Body of pancreas (tissue), 4 donors: ENCODE data around the gene RAB7A. TPM values are rescaled to one million over a fixed set of nuclear protein-coding genes. Genes with fewer than 3 reads are reported as not detected.
"Not testable (repeated sequence)": the region's sequence is repeated elsewhere in the genome, so short reads cannot be mapped to it uniquely, and the experiment has no call there.

Experiments used
- ATAC-seq: fragments of 150-250 bp; one replicate; pipeline ENCODE4 v1.9.1; 2016
- DNase-seq, 4 donors: peaks; one replicate each; pipeline ENCODE4 v3.0.0-alpha.2; 2019
- H3K27ac ChIP-seq, 4 donors: fragments of 200-600 bp; sonication (generic); 1 replicate in 3 of 4; 2 replicates in 1 of 4; pipeline versions ENCODE4 v1.5.1 to v1.6.1; 2016 to 2019; ENCODE audit warnings: mild to moderate bottlenecking in 1 of 4, mixed read lengths in 1 of 4, moderate library complexity in 1 of 4
- H3K27me3 ChIP-seq, 2 donors: fragments of 200-600 bp; sonication (generic); one replicate each; pipeline ENCODE4 v1.6.0; 2016; ENCODE audit warnings: mild to moderate bottlenecking in 1 of 2
- H3K36me3 ChIP-seq, 2 donors: fragments of 200-600 bp; sonication (generic); replicated peaks in 1 of 2; 2 replicates each; pipeline ENCODE4 v1.5.1; 2016; ENCODE audit warnings: low read depth in 2 of 2; ENCODE audit not compliant: insufficient read depth in 1 of 2
- H3K4me1 ChIP-seq: fragments of 200-600 bp; sonication (generic); one replicate; pipeline ENCODE4 v1.6.0; 2016
- H3K4me3 ChIP-seq, 2 donors: fragments of 200-600 bp; sonication (generic); 1 replicate in 1 of 2; 2 replicates in 1 of 2; pipeline ENCODE4 v1.5.1; 2016 to 2019
- H3K9me3 ChIP-seq, 3 donors: fragments of 200-600 bp; sonication (generic); 1 replicate in 2 of 3; 2 replicates in 1 of 3; pipeline ENCODE4 v1.5.1; 2016
- POLR2A ChIP-seq, 3 donors: fragments of 450-650 bp; IDR thresholded peaks; one replicate each; pipeline ENCODE4 v1.6.1; 2016; ENCODE audit warnings: antibody characterized with exemption in 3 of 3, mild to moderate bottlenecking in 2 of 3
- whole genome bisulfite sequencing, 2 donors: methylation state at CpG; one replicate each; pipeline ENCODE4 v1.1.5; 2017; 5-methylcytosine and 5-hydroxymethylcytosine counted together
- intact Hi-C: fragments of 100-400 bp; cut with DNase I; formaldehyde crosslinking; loops from one replicate; pipeline ENCODE4 v1.15.1; 2023
- total RNA-seq, 2 donors: library from RNA; depleted of rRNA; stranded (reverse); fragments of >200 nt; gene quantifications; one replicate each; pipeline ENCODE4 v1.1.0, GENCODE V29; 2016
- TF ChIP-seq, protein P1 (sequence below), 7 experiments: fragments of 450-650 bp in 4 of 7; fragments of 200-600 bp in 3 of 7; sonication (generic) in 3 of 7; IDR thresholded peaks; one replicate each; pipeline ENCODE4 v1.5.1; 2016 to 2019; ENCODE audit warnings: antibody characterized with exemption in 7 of 7

RAB7A gene
- total RNA-seq, 2 donors from 2014 or later: 45.7 to 64.9 TPM

DNA sequence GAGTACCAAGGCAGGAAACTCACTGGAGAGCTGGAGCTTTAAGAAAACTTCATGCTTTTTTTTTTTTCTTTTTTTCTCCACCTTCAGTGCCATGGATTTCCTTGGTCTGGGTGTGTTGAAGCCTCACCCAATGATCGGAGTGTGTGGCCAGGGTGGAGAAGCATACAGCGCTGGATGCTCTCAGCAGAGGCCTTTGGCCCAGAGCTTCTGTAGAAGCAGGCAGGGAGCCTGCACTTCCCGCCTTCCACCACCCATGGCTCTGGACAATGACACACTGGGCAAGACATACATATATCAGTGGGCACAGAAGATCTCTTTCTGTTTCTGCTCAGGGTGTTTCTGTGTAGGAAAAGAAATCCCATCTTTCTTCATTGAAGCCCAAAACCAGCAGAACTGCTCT is 97.6 kb downstream of the RAB7A start:
- Histone ChIP-seq H3K27me3 (no peaks in the 10 kb centered on the region), H3K36me3 (no peaks in the 10 kb centered on the region), H3K9me3 (no peaks in the 10 kb centered on the region), H3K4me3 (no peak overlapping the region), H3K4me1 (no peaks in the 10 kb centered on the region), H3K27ac (no peak overlapping the region)
- TF ChIP-seq, protein P1, sequence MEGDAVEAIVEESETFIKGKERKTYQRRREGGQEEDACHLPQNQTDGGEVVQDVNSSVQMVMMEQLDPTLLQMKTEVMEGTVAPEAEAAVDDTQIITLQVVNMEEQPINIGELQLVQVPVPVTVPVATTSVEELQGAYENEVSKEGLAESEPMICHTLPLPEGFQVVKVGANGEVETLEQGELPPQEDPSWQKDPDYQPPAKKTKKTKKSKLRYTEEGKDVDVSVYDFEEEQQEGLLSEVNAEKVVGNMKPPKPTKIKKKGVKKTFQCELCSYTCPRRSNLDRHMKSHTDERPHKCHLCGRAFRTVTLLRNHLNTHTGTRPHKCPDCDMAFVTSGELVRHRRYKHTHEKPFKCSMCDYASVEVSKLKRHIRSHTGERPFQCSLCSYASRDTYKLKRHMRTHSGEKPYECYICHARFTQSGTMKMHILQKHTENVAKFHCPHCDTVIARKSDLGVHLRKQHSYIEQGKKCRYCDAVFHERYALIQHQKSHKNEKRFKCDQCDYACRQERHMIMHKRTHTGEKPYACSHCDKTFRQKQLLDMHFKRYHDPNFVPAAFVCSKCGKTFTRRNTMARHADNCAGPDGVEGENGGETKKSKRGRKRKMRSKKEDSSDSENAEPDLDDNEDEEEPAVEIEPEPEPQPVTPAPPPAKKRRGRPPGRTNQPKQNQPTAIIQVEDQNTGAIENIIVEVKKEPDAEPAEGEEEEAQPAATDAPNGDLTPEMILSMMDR (IDR thresholded peaks at IDR 0.05): no peak
- TF ChIP-seq POLR2A (IDR thresholded peaks at IDR 0.05): no peak
- ATAC-seq (no peak), DNase-seq (no peak)
- 48 to 80% methylated on average over 3 of the region's 3 CpGs for WGBS, 2 donors
- intact Hi-C loops: no loop called here

DNA sequence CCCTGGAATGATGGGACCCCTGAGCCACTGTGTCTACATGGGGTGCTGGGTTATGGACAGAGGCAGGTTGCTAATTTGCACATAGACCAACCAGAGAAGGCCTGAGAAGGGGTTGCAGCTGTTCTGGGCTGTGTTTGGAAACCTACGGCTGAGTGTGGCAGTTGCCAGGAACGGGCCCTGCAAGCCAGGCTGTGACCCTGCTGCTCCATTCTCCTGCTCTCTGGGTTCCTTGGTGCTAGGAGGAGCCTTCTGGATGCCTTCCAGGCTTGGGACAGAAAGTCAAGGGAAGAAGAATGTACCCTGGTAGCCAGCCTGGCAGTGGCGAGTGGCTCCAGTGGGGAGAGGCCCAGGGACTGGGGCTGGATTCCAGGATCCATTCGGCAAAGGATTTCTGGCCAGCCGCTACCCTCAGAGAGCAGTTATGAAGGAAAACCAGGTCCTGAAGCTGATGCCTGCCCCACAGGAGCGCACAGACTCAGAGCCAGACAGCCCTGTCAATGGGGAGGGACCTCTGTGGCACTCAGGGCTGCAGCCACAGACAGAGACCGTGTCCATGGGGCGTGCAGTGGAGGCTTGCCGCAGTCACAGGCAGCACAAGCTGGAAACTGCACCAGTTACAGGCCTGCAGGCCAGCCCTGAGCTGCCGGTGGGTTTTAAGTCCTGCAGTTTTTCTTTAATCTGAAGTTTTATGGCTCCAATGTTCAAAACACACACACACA is 98.3 kb downstream of the RAB7A start:
- H3K9me3 ChIP-seq: no peaks in the 10 kb centered on the region
- no peak overlapping the region for H3K27ac ChIP-seq
- no peak for ATAC-seq
- no peak overlapping the region for H3K4me3 ChIP-seq
- TF ChIP-seq, protein P1 (IDR thresholded peaks at IDR 0.05): no peak
- no peak for TF ChIP-seq POLR2A (IDR thresholded peaks at IDR 0.05)
- H3K27me3 ChIP-seq: no peaks in the 10 kb centered on the region
- intact Hi-C loops: no loop called here
- DNase-seq: no peak
- H3K36me3 ChIP-seq: no peaks in the 10 kb centered on the region
- 93 to 96% methylated on average over 9 to 10 of the region's 10 CpGs for WGBS, 2 donors
- no peaks in the 10 kb centered on the region for H3K4me1 ChIP-seq

DNA sequence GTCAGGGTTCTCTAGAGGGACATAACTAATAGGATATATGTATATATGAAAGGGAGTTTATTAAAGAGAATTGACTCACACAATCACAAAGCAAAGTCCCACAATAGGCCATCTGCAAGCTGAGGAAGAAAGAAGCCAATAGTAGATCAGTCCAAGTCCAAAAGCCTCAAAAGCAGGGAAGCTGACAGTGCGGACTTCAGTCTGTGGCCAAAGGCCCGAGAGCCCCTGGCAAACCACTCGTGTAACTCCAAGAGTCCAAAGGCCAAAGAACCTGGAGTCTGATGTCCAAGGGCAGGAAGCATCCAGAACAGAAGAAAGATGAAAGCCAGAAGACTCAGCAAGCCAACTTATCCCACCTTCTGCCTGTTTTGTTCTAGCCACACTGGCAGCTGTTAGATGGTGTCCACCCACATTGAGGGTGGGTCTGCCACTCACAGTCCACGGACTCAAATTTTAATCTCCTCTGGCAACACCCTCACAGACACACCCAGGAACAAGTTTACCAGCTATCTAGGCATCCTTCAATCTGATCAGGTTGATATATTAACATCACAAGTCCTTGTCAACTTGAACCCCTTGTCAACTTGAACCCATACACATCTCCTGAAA is 99.2 kb downstream of the RAB7A start:
- Histone ChIP-seq H3K27ac (no peak overlapping the region), H3K9me3 (no peaks in the 10 kb centered on the region), H3K36me3 (no peaks in the 10 kb centered on the region), H3K4me1 (no peaks in the 10 kb centered on the region), H3K27me3 (no peaks in the 10 kb centered on the region), H3K4me3 (no peak overlapping the region)
- 85 to 92% methylated on average over 4 of the region's 4 CpGs for WGBS, 2 donors
- no peak for ATAC-seq
- no peak for DNase-seq
- intact Hi-C loops: no loop called here
- TF ChIP-seq, protein P1 (IDR thresholded peaks at IDR 0.05): no peak
- no peak for TF ChIP-seq POLR2A (IDR thresholded peaks at IDR 0.05)

DNA sequence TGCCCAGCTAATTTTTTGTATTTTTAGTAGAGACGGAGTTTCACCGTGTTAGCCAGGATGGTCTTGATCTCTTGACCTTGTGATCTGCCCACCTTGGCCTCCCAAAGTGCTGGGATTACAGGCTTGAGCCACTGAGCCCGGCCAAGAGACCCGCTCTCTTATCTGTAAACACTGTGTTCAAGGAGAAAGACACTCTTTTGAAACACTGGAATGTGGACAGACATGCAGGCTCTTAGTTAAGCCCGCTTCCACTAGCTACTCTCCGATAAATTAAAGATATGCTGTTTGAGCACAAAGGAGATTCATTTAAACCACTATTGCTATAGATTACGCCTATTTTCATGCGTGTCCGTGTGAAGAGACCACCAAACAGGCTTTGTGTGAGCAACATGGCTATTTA is 103.1 kb downstream of the RAB7A start:
- intact Hi-C loops, H3K27ac ChIP-seq, H3K4me1 ChIP-seq, H3K4me3 ChIP-seq, DNase-seq, H3K27me3 ChIP-seq, ATAC-seq, H3K36me3 ChIP-seq, H3K9me3 ChIP-seq: not testable (repeated sequence)
- WGBS, 2 donors: 60 to 64% methylated on average over 9 of the region's 9 CpGs

DNA sequence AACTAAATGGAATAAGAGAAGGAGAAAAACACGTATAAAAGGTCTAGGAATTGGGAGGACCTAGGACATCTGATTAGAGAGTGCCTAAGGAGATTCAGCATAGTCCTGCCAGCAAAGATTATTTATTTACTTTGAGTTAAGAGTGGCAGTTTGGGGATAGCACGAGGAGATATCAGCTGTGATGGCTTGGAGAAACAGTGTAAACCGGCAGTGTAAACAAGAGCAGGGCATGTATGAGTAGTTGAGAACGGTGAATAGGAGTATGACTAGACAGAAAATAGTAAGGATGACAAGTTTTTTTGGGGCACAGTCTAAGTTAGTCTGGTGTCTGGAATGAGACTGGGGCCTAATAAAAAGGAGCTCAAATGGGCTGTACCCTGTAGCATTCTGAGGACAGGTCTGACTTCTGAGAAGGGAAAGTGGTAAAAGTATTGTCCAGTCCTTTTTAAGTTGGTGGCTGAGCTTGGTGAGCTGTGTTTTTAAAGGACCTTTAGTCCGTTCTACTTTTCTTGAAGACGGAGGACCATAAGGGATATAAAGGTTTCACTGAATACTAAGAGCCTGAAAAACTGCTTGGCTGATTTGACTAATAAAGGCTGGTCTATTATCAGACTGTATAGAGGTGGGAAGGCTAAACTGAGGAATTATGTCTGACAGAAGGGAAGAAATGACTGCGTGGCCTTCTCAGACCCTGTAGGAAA is 104.1 kb downstream of the RAB7A start:
- H3K27me3 ChIP-seq, H3K36me3 ChIP-seq, H3K4me1 ChIP-seq, H3K4me3 ChIP-seq, H3K27ac ChIP-seq, ATAC-seq, H3K9me3 ChIP-seq, DNase-seq, intact Hi-C loops: not testable (repeated sequence)
- 61 to 64% methylated on average over 7 of the region's 7 CpGs for WGBS, 2 donors

DNA sequence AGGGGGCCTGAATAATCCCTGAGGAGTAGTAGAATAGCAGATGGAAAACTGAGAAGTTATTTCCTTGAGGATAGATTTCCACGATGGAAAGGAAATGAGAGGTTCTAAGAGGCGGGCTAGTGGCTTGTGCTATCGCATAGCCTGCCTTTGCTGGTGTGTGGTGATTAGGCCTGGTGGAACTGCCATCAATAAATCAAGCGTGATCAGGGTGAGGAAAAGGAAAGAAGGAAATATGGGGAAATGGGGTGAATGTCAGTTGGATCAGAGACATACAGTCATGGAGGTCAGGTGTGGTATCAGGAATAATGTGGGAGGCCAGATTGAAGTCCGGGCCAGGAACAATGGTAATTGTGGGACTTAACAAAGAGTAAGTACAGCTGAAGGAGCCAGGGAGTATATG is 104.8 kb downstream of the RAB7A start:
- H3K36me3 ChIP-seq, H3K4me1 ChIP-seq, H3K9me3 ChIP-seq, ATAC-seq, H3K27ac ChIP-seq, intact Hi-C loops, H3K4me3 ChIP-seq, DNase-seq, H3K27me3 ChIP-seq: not testable (repeated sequence)
- WGBS, 2 donors: 89 to 90% methylated on average over 5 of the region's 5 CpGs

DNA sequence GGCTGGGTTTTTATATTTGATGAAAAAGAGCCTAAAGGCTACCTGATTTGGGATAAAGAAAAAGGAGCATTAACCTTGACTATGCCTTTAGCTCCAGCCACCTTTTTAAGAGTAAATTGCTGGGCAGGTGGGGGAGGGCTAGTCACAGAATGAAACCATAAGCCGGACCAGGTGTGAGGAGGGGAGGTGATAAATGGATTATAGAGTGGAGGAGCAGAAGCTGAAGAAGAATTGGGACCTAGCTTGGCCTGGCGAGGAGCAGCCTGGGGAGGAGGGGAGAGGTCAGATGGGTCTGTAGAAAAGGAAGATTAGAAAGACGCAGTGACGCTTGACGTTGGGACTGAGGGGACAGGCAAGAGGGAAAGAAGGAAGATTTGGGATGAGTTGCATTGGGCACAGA is 107.0 kb downstream of the RAB7A start:
- WGBS, 2 donors: 65 to 69% methylated on average over 5 of the region's 5 CpGs
- H3K4me3 ChIP-seq: not testable (repeated sequence)

More for the DNA sequence above, 107.0 kb downstream of the RAB7A start:
- intact Hi-C loops, ATAC-seq, H3K36me3 ChIP-seq, H3K4me1 ChIP-seq, DNase-seq, H3K27me3 ChIP-seq, H3K9me3 ChIP-seq, H3K27ac ChIP-seq: not testable (repeated sequence)
